Measurements from ENCODE around the gene C2CD2.

C2CD2 gene

DNA sequence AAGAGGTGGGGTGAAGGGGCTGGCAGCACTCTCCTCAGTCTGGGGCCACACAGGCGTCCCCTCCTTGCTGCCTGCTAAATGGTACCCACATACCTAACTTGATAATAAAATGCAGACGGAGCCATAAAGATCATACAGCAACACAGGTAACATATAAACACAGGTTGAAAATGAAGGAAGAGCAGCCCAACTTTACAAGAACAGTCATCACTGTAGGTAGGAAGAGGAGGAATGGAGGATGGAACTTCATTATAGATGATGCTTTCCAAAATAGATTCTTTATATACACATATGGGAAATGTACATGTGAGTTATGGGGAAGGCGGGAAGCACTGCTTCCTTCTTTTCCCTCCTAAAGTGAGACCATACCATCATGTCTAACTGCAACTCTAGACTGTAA, 13.4 kb downstream of the C2CD2 start:
- TF ChIP-seq, protein P1, sequence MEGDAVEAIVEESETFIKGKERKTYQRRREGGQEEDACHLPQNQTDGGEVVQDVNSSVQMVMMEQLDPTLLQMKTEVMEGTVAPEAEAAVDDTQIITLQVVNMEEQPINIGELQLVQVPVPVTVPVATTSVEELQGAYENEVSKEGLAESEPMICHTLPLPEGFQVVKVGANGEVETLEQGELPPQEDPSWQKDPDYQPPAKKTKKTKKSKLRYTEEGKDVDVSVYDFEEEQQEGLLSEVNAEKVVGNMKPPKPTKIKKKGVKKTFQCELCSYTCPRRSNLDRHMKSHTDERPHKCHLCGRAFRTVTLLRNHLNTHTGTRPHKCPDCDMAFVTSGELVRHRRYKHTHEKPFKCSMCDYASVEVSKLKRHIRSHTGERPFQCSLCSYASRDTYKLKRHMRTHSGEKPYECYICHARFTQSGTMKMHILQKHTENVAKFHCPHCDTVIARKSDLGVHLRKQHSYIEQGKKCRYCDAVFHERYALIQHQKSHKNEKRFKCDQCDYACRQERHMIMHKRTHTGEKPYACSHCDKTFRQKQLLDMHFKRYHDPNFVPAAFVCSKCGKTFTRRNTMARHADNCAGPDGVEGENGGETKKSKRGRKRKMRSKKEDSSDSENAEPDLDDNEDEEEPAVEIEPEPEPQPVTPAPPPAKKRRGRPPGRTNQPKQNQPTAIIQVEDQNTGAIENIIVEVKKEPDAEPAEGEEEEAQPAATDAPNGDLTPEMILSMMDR (conservative IDR thresholded peaks at IDR 0.05; ENCODE audit: low read length), result no peak
- TF ChIP-seq EZH2phosphoT487 (IDR thresholded peaks at IDR 0.05; ENCODE audit: borderline replicate concordance), result no peak
- Histone ChIP-seq H3K9me2 (replicated peaks; ENCODE audit: low read depth, low read length) (no peaks in the 10 kb centered on the region), H3K36me3 (ENCODE audit: insufficient read depth, low read length) (no peaks in the 10 kb centered on the region), H3K4me1 (ENCODE audit: insufficient read depth, low read length, poor library complexity, severe bottlenecking) (no peaks in the 10 kb centered on the region), H3K4me2 (ENCODE audit: low read depth, low read length, poor library complexity, severe bottlenecking) (no peak overlapping the region), H3K9me3 (ENCODE audit: insufficient read depth, low read depth, low read length) (no peaks in the 10 kb centered on the region), H3F3A (ENCODE audit: low read depth) (no peaks in the 10 kb centered on the region), H3K4me3 (ENCODE audit: low read length, poor library complexity, severe bottlenecking) (no peak overlapping the region), H4K20me1 (ENCODE audit: insufficient read depth, low read length, poor library complexity, severe bottlenecking) (no peaks in the 10 kb centered on the region), H2AFZ (ENCODE audit: low read length) (no peak overlapping the region), H3K27me3 (ENCODE audit: insufficient read depth, low read length, poor library complexity, severe bottlenecking) (no peaks in the 10 kb centered on the region), H3K79me2 (ENCODE audit: insufficient read depth, low read length) (no peaks in the 10 kb centered on the region), H3K9ac (ENCODE audit: low read depth, low read length, poor library complexity, severe bottlenecking) (no peak overlapping the region)

DNA sequence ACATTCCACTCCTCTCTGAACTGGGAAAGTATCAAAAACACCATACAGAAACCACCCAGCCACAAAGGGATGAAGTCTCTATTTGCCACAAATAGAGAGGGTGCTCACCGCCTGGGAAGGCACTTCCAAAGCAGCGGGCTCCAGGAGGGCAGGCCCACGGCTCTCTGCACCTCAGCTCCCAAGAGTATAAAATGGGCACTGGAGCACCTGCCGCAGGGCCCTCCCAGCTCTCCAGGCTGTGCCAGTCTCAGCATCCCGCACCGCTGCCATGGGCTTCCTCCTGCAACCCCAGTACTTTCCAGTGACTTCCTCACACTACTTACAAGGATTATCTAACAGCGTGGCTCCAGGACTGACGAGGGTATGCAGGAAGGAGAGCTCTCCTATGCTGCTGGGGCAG, 14.4 kb downstream of the C2CD2 start:
- Histone ChIP-seq H3K4me1 (ENCODE audit: insufficient read depth, low read length, poor library complexity, severe bottlenecking) (no peaks in the 10 kb centered on the region), H3K79me2 (ENCODE audit: insufficient read depth, low read length) (no peaks in the 10 kb centered on the region), H3F3A (ENCODE audit: low read depth) (no peaks in the 10 kb centered on the region), H3K9ac (ENCODE audit: low read depth, low read length, poor library complexity, severe bottlenecking) (no peak overlapping the region), H3K4me3 (ENCODE audit: low read length, poor library complexity, severe bottlenecking) (no peak overlapping the region), H3K9me3 (ENCODE audit: insufficient read depth, low read depth, low read length) (no peaks in the 10 kb centered on the region), H3K27me3 (ENCODE audit: insufficient read depth, low read length, poor library complexity, severe bottlenecking) (no peaks in the 10 kb centered on the region), H2AFZ (ENCODE audit: low read length) (no peak overlapping the region), H3K9me2 (replicated peaks; ENCODE audit: low read depth, low read length) (no peaks in the 10 kb centered on the region), H3K4me2 (ENCODE audit: low read depth, low read length, poor library complexity, severe bottlenecking) (no peak overlapping the region), H4K20me1 (ENCODE audit: insufficient read depth, low read length, poor library complexity, severe bottlenecking) (no peaks in the 10 kb centered on the region), H3K36me3 (ENCODE audit: insufficient read depth, low read length) (no peaks in the 10 kb centered on the region)
- TF ChIP-seq, protein P1 (conservative IDR thresholded peaks at IDR 0.05; ENCODE audit: low read length), result no peak
- no peak for TF ChIP-seq EZH2phosphoT487 (IDR thresholded peaks at IDR 0.05; ENCODE audit: borderline replicate concordance)

DNA sequence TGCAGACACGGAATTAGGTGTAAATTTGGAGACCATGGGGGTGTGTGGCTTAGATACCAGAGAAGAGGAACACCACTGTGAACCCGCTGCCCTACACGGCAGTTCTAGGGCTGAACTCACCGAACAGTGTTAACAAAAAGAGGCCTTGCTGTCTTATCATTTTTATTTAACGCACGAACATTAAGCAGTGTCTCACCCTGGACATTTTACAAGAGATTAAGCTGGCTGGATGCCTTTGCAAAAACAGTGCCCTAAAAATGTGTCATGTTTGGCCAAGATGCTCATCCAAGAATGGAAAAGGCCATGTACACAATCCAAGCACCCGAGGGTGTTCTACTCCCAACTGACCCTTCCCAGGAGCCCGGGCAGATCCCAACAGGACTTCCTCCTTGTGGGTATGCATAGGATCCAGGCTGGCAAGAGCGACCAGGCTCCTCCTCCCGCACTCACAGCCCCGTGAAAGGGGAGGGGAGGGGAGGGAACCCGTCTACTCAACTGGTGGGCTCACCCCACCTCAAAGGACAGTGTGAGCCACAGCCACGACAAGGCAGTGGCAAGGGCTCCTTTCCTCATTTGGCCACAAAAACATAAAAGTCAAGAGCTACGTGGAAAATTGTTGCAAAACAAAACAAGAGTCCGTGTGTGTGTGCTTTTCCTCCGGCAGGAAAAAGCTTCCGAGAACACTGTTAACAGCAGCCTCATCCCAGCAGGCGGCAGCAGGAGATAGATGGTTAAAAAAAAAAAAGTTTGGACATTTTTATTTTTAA, 20.3 kb downstream of the C2CD2 start:
- Histone ChIP-seq H2AFZ (ENCODE audit: low read length) (peak overlapping the region; percentile 56; the same call in 1 of the 2 replicates), H3K4me3 (ENCODE audit: low read length, poor library complexity, severe bottlenecking) (no peak overlapping the region), H3K9me3 (ENCODE audit: insufficient read depth, low read depth, low read length) (no peaks in the 10 kb centered on the region), H3K36me3 (ENCODE audit: insufficient read depth, low read length) (no peaks in the 10 kb centered on the region), H3K27me3 (ENCODE audit: insufficient read depth, low read length, poor library complexity, severe bottlenecking) (no peaks in the 10 kb centered on the region), H4K20me1 (ENCODE audit: insufficient read depth, low read length, poor library complexity, severe bottlenecking) (no peaks in the 10 kb centered on the region), H3K4me2 (ENCODE audit: low read depth, low read length, poor library complexity, severe bottlenecking) (no peak overlapping the region), H3F3A (ENCODE audit: low read depth) (no peaks in the 10 kb centered on the region), H3K9me2 (replicated peaks; ENCODE audit: low read depth, low read length) (no peaks in the 10 kb centered on the region), H3K9ac (ENCODE audit: low read depth, low read length, poor library complexity, severe bottlenecking) (peak overlapping the region; percentile 16), H3K79me2 (ENCODE audit: insufficient read depth, low read length) (no peaks in the 10 kb centered on the region), H3K4me1 (ENCODE audit: insufficient read depth, low read length, poor library complexity, severe bottlenecking) (peaks cover 26% of the 10 kb centered on the region)
- TF ChIP-seq, protein P1 (conservative IDR thresholded peaks at IDR 0.05; ENCODE audit: low read length), result no peak
- TF ChIP-seq EZH2phosphoT487 (IDR thresholded peaks at IDR 0.05; ENCODE audit: borderline replicate concordance), result no peak
